ENCODE measurements around the gene PYROXD2.

The PYROXD2 gene

GRCh38 chr10:98438715-98439114 lies 23.7 kb upstream of the PYROXD2 start:
- DNase-seq (ENCODE audit: low read depth, low spot score), result no peak
- H3K4me3 ChIP-seq (ENCODE audit: low read length), result no peak overlapping the region

DNA sequence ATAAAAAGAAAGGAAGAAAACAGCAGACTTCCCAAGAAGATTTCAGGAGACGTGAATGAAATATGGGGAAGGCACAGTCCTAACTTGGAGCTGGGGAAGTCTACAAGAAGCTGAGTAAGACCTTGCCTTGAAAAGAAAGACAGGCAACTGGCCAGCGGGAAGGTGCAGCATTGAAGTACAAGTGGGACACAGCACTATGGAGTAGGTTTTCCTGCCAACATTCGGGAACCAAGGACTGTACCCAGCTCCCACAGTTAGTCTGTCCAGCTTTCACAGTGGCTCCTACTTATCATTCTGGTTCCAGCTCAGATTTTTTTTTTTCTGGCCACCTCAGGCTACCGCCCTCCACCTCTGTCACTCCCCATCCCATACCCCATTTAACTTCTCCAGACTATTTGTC lies 21.7 kb upstream of the PYROXD2 start:
- DNase-seq (ENCODE audit: low read depth, low spot score), result no peak
- no peak overlapping the region for H3K4me3 ChIP-seq (ENCODE audit: low read length)

- no peak for DNase-seq (ENCODE audit: low read depth, low spot score)
Observed at GRCh38 chr10:98435178-98435577, 20.2 kb upstream of the PYROXD2 start.

GRCh38 chr10:98433881-98434732 lies 19.1 kb upstream of the PYROXD2 start:
- no peak overlapping the region for H3K4me3 ChIP-seq (ENCODE audit: low read length)
- no peak for DNase-seq (ENCODE audit: low read depth, low spot score)

More at GRCh38 chr10:98435178-98435577, 20.2 kb upstream of the PYROXD2 start:
- H3K4me3 ChIP-seq (ENCODE audit: low read length), result no peak overlapping the region

- DNase-seq (ENCODE audit: low read depth, low spot score), result no peak
- H3K4me3 ChIP-seq (ENCODE audit: low read length), result no peak overlapping the region
Observed at GRCh38 chr10:98433371-98433770, 18.4 kb upstream of the PYROXD2 start.

DNA sequence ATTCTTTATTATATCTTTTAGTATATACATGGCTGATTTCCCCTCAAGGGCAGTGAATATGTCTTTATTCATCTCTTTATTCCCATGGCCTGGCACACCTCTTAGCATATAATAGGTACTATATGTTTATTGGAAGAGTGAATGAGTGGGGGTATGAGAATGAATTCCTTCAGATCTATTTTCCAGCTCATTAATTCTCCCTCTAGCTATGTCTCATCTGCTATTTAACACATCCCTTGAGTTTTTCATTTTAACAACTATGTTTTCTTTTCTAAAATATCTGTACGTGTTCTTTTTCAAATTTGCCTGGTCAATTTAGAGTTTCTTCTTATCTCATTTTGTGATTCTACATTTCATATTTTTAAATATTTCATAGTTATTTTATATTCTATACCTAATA lies 17.3 kb upstream of the PYROXD2 start:
- no peak overlapping the region for H3K4me3 ChIP-seq (ENCODE audit: low read length)
- no peak for DNase-seq (ENCODE audit: low read depth, low spot score)

DNA sequence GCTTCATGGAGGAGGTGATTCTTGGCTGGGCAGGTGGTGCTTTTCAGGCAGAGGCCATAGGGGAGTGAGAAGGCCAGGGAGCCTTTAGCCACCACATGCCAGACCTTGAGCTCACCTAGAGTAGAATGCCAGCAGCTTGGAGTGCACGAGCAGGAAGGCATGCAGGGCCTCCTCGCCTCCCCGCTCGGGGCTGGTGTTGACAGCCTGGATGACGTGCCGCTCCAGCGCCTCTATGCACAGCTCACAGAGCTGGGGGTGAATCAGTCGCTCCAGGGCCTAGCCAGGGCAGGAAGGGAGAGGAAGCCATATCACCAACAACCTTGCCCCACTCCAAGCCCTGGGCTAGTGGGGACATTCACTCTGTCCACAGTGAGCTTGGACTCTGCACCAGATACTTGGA lies 16.0 kb upstream of the PYROXD2 start:
- no peak for DNase-seq (ENCODE audit: low read depth, low spot score)
- H3K4me3 ChIP-seq (ENCODE audit: low read length), result no peak overlapping the region

DNA sequence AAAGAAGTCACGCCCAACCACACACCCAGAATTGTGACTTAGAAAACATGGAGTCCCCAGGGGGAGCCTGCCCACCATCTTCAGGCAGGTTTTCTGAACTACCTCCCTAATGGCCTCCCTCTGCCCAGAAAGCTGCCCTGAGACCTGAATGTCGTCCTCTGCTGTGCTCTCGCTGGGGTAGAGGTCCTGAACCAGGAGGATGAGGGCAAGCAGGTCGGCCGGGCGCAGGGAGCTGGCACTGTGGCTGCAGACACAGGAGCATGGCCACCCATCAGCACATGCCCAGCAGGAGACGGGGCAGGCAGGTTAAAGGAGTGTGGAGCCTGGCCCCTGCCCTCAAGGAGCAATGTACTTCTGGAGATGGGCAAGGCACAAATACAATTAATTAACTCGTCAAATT lies 15.4 kb upstream of the PYROXD2 start:
- no peak overlapping the region for H3K4me3 ChIP-seq (ENCODE audit: low read length)
- no peak for DNase-seq (ENCODE audit: low read depth, low spot score)

- DNase-seq (ENCODE audit: low read depth, low spot score), result no peak
- no peak overlapping the region for H3K4me3 ChIP-seq (ENCODE audit: low read length)
Observed at GRCh38 chr10:98429320-98430072, 14.5 kb upstream of the PYROXD2 start.

DNA sequence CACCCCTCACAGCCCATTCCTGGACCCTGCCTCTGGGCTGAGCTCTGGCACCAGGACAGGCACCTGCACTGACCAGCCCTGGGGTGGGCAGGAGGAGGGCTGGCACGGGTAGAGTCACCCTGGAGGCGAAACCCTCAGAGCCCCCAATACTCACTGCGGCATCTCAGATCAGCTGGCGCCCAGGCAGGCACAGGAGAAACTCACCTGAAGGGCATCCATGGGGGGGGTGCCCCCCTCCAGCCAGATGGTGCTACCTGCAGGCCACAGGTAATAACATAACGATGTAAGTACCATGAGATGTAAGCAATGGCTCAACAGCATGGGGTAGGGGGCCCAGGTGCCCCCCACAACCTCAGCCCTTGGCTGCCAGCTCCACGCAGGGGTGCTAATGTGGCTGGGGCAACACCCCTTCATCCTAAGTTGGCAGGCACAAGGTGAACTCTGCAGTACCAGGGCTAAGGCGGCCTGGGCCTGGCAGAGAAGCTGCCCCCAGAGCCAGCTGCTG lies 12.1 kb upstream of the PYROXD2 start:
- no peak overlapping the region for H3K4me3 ChIP-seq (ENCODE audit: low read length)
- DNase-seq (ENCODE audit: low read depth, low spot score), result no peak

DNA sequence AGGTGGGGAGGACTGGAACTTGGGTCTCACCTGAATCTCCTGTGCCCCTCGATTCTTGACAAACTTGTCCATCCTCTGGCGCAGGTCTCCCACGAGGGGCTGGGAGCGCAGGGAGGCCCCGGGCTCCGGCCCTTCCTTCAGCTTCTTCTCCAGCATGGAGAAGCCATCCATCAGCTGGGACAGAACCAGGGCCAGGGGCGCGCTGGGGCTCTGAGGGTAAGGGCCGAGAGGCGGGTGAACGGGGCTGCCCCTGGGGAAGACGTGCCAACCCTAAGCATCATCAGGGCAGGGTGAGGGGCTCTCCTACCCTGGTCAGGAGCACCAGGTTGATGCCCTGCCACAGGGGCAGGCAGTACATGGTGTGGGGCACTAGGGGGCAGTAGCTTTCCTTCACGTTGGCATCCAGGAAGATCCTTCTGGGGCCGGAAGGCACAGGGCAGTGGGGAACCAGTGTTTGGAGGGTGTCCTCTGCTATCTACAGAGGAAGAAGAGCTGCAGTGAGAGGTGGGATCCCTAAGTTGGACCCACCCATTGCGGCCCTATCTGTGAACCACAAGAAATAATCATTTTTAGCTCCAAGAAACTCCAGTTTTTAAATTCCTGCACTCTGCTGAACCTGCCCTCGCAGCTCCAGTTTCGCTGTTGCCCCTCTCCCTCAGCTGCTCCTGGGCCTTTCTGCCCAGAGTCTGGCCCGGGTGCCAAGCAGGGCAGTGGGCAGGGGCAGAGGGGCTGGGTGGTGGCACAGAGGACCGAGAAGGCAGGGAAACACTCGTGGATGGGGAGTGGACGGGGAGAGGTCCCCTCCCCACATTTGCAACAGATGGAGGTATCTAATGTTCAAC lies 10.8 kb upstream of the PYROXD2 start:
- DNase-seq (ENCODE audit: low read depth, low spot score), result peak; percentile 28
- H3K4me3 ChIP-seq (ENCODE audit: low read length), result no peak overlapping the region

DNA sequence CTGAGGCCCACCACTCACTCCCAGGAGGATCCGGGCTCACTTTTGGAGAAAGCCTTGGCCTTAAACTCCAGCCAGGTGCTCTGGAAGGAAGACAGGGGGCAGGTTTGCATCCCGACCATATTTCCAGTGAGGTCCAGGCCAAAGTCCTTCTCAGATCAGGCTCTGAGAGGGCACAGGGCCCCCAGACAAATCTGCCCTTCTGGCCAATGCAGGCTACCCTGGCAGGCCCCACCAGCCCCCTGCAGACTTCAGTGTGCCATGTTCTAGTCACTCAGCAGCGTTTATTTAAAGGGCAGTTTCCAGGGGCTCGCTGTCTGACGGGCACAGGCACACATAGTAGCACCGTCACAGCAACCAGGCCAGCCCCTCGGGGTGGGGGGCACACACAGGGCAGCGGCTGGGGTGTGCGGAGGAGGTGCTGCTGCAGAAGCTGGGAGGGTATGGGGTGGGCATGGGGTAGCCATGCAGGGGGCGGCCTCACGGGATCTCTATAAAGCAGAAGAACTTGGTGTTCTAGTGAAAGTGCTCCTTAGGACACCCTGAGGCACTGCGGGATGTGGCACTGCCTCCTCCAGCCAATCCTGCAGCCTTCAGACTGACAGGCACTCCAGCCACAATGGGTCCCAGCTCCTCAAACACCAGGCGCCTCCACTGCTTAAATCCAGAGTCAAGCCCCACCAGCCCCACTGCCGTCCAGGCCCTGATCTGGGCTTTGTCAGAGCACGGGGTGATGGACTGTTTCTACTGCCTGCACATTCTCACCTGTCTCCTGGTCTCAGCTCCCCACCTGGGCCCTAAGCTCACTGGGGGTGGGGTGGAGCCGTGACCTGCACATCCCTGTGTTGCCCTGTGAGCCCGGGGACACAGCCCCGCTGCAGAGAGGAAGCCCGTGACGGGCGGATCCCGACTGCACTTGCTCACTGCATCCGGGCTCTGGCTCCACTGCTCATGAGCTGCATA lies 9.6 kb upstream of the PYROXD2 start:
- no peak for DNase-seq (ENCODE audit: low read depth, low spot score)
- H3K4me3 ChIP-seq (ENCODE audit: low read length), result no peak overlapping the region

DNA sequence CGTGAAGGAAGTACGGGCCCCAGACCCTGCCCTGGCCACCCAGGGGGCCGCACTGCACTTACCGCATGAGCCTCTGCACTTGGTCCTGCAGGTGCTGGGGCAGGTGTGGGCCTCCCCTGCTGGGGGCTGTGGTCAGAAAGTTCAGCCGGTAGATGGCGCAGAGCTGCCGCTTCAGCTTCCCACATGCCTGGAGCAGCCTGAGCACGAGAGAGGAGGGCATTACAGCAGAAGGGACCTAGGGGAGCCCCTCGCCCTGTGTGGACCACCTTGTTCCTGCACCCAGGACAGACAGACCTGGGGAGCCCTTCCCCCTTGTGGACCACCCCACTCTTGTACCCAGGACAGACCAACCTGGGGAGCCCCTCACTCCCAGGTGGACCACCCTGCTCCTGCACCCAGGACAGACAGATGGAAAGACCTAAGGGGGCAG lies 8.7 kb upstream of the PYROXD2 start:
- peak; percentile 39 for DNase-seq (ENCODE audit: low read depth, low spot score)
- H3K4me3 ChIP-seq (ENCODE audit: low read length), result no peak overlapping the region

GRCh38 chr10:98422182-98422581 lies 7.2 kb upstream of the PYROXD2 start:
- no peak overlapping the region for H3K4me3 ChIP-seq (ENCODE audit: low read length)
- no peak for DNase-seq (ENCODE audit: low read depth, low spot score)

GRCh38 chr10:98420786-98421185 lies 5.8 kb upstream of the PYROXD2 start:
- no peak for DNase-seq (ENCODE audit: low read depth, low spot score)
- no peak overlapping the region for H3K4me3 ChIP-seq (ENCODE audit: low read length)

DNA sequence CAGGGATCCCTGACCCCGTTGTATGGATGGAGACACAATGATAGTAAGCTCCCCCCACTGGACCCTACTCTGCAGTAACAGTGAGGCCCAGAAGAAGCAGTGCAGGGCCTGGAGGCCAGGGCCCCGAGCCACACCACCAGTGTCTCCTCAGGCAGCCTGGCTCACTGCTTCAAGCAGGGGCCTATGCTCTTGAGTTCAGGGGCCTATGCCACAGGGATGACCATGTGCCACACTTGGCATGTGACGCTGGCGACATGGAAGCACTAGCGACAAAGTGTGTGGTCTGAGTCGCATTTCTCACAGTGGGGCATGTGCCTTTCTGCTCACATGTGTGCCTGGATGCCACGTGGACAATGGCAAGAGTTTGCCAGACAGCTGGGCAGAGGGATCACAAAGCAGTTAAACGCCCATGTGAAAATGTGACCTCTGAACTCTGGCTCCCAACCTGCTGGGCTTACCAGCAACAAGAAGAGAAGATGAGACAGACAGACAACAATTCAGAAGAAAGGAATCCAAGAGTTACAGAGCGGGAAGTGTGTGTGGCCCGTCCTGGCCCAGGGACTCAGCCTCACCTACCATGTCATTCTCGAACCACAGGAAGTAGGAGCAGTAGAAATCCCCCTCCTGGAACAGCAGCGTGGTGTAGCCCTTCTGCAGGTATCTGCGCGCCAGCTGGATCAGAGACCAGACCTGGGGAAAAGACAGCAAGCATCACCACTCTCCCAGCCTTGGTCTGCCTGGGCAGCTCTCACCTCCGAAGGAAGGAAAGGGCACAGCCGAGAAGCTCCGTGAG lies 4.7 kb upstream of the PYROXD2 start:
- no peak overlapping the region for H3K4me3 ChIP-seq (ENCODE audit: low read length)
- DNase-seq (ENCODE audit: low read depth, low spot score), result no peak

GRCh38 chr10:98418665-98419468 lies 3.9 kb upstream of the PYROXD2 start:
- no peak for DNase-seq (ENCODE audit: low read depth, low spot score)
- no peak overlapping the region for H3K4me3 ChIP-seq (ENCODE audit: low read length)

All from Jurkat, Clone E6-1 (cell line).